H1 (cell line): ENCODE measurements around the gene STK36. TPM values are rescaled to one million over a fixed set of nuclear protein-coding genes. Genes with fewer than 3 reads are reported as not detected.
A peak's percentile ranks its signal among the peaks of the same experiment; 100 is the strongest.

ENCODE experiments used
- CTCF ChIA-PET: fragments of 300-600 bp; sonication (Branson Sonifier 250); formaldehyde crosslinking; loops from one replicate; lab custom pipeline; 2021; ENCODE audit not compliant: partially characterized antibody; lab: Charles Lee
- POLR2A ChIA-PET: fragments of 300-600 bp; sonication (Branson Sonifier 250); formaldehyde crosslinking; loops from one replicate; lab custom pipeline; 2021; ENCODE audit warnings: inconsistent platforms; ENCODE audit not compliant: partially characterized antibody; lab: Charles Lee
- DNase-seq, 2 experiments: peaks; one replicate each; pipeline versions ENCODE4 v3.0.0 to v3.0.0-alpha.2; 2010 to 2022; ENCODE audit warnings: low spot score in 2 of 2, low read depth in 1 of 2, mixed read lengths in 1 of 2
- FAIRE-seq: peaks from 2 replicates; lab custom pipeline; 2011; peaks lifted over from hg19 to GRCh38; lab: Jason Lieb, UNC
- H2AFZ ChIP-seq: 2 replicates; pipeline ENCODE4 v1.8.1; 2012; ENCODE audit warnings: low read length, inconsistent platforms
- H2AK5ac ChIP-seq: 2 replicates; pipeline ENCODE4 v1.6.1; 2013; ENCODE audit warnings: low read depth, low read length
- H2BK120ac ChIP-seq: replicated peaks from 2 replicates; pipeline ENCODE3; 2013; ENCODE audit warnings: low read depth, low read length, inconsistent platforms
- H2BK12ac ChIP-seq: 2 replicates; pipeline ENCODE4 v1.6.1; 2013; ENCODE audit warnings: low read depth, low read length
- H2BK15ac ChIP-seq: 2 replicates; pipeline ENCODE4 v1.6.1; 2013; ENCODE audit warnings: low read length
- H2BK20ac ChIP-seq: 2 replicates; pipeline ENCODE4 v1.6.1; 2013; ENCODE audit warnings: low read length
- H2BK5ac ChIP-seq: 2 replicates; pipeline ENCODE4 v1.6.1; 2013; ENCODE audit warnings: low read depth, low read length
- H3K14ac ChIP-seq: 2 replicates; pipeline ENCODE4 v1.6.1; 2013; ENCODE audit warnings: inconsistent platforms; ENCODE audit not compliant: insufficient read length
- H3K18ac ChIP-seq: 2 replicates; pipeline ENCODE4 v1.6.1; 2013; ENCODE audit warnings: low read length; ENCODE audit errors: extremely low read depth
- H3K23ac ChIP-seq: 2 replicates; pipeline ENCODE4 v1.6.1; 2013; ENCODE audit warnings: inconsistent platforms; ENCODE audit not compliant: insufficient read length
- H3K23me2 ChIP-seq: 2 replicates; pipeline ENCODE4 v1.6.1; 2013; ENCODE audit warnings: low read depth, low read length
- H3K27ac ChIP-seq: 2 replicates; pipeline ENCODE4 v1.6.1; 2011; ENCODE audit warnings: low read depth, low read length, inconsistent platforms
- H3K27me3 ChIP-seq, 4 experiments: replicated peaks in 1 of 4; 1 replicate in 1 of 4; 2 replicates in 3 of 4; pipeline versions ENCODE4 v1.6.1 to v1.8.1; 2011 to 2013; ENCODE audit warnings: low read length in 3 of 4, mild to moderate bottlenecking in 3 of 4, inconsistent platforms in 2 of 4, mixed read lengths in 2 of 4, moderate library complexity in 1 of 4; ENCODE audit not compliant: control insufficient read depth in 3 of 4, insufficient read depth in 3 of 4; ENCODE audit errors: extremely low read depth in 1 of 4
- H3K36me3 ChIP-seq, 4 experiments: 2 replicates each; pipeline versions ENCODE4 v1.6.1 to v1.8.1; 2011 to 2013; ENCODE audit warnings: mild to moderate bottlenecking in 4 of 4, low read length in 3 of 4, moderate library complexity in 2 of 4, control low read depth in 1 of 4, inconsistent platforms in 1 of 4; ENCODE audit not compliant: insufficient read depth in 4 of 4, control insufficient read depth in 2 of 4
- H3K4ac ChIP-seq: replicated peaks from 2 replicates; pipeline ENCODE3; 2013; ENCODE audit warnings: low read length, low read depth, mixed read lengths, inconsistent platforms; ENCODE audit not compliant: insufficient read length
- H3K4me1 ChIP-seq, 4 experiments: replicated peaks in 1 of 4; 1 replicate in 1 of 4; 2 replicates in 3 of 4; pipeline versions ENCODE4 v1.6.1 to v1.8.1; 2011 to 2013; ENCODE audit warnings: low read length in 3 of 4, inconsistent platforms in 2 of 4, mixed read lengths in 1 of 4; ENCODE audit not compliant: insufficient read depth in 4 of 4, control insufficient read depth in 3 of 4
- H3K4me2 ChIP-seq, 2 experiments: 2 replicates each; pipeline versions ENCODE4 v1.6.1 to v1.8.1; 2011 to 2013; ENCODE audit warnings: low read depth in 2 of 2, low read length in 2 of 2, control low read depth in 1 of 2, inconsistent platforms in 1 of 2, mild to moderate bottlenecking in 1 of 2; ENCODE audit not compliant: insufficient read depth in 1 of 2
- H3K4me3 ChIP-seq, 4 experiments: fragments of 200-600, 300-600 bp in 1 of 4; sonication (generic), shearing (Covaris generic), sonication (Bioruptor Twin) in 1 of 4; 2 replicates each; pipeline versions ENCODE4 v1.5.1 to v1.8.1; 2011 to 2016; ENCODE audit warnings: low read length in 4 of 4, low read depth in 3 of 4, control low read depth in 2 of 4, inconsistent platforms in 2 of 4, mild to moderate bottlenecking in 2 of 4, mixed read lengths in 1 of 4, moderate library complexity in 1 of 4; ENCODE audit not compliant: insufficient read depth in 2 of 4; ENCODE audit errors: extremely low read depth in 1 of 4
- H3K56ac ChIP-seq: replicated peaks from 2 replicates; pipeline ENCODE3; 2013; ENCODE audit warnings: low read depth, mild to moderate bottlenecking, mixed read lengths, low read length, inconsistent platforms; ENCODE audit not compliant: insufficient read length
- H3K79me1 ChIP-seq: 2 replicates; pipeline ENCODE4 v1.6.1; 2013; ENCODE audit warnings: low read depth, low read length, control low read depth
- H3K79me2 ChIP-seq, 2 experiments: 2 replicates each; pipeline versions ENCODE4 v1.6.1 to v1.8.1; 2012 to 2013; ENCODE audit warnings: low read length in 2 of 2, mild to moderate bottlenecking in 2 of 2, inconsistent platforms in 1 of 2; ENCODE audit not compliant: insufficient read depth in 2 of 2, control insufficient read depth in 1 of 2
- H3K9ac ChIP-seq, 4 experiments: replicated peaks in 1 of 4; 1 replicate in 1 of 4; 2 replicates in 3 of 4; pipeline versions ENCODE4 v1.6.1 to v1.8.1; 2011 to 2013; ENCODE audit warnings: low read depth in 3 of 4, low read length in 3 of 4, control low read depth in 2 of 4, mild to moderate bottlenecking in 2 of 4, moderate library complexity in 2 of 4, inconsistent platforms in 1 of 4; ENCODE audit errors: extremely low read depth in 1 of 4
- H3K9me3 ChIP-seq, 2 experiments: 2 replicates each; pipeline versions ENCODE4 v1.6.1 to v1.8.1; 2012 to 2013; ENCODE audit warnings: mild to moderate bottlenecking in 2 of 2, moderate library complexity in 2 of 2, control low read depth in 1 of 2, inconsistent platforms in 1 of 2, low read depth in 1 of 2, low read length in 1 of 2, mixed read lengths in 1 of 2; ENCODE audit not compliant: insufficient read depth in 2 of 2
- H4K20me1 ChIP-seq, 2 experiments: replicated peaks in 1 of 2; 2 replicates each; pipeline versions ENCODE3 to v1.8.1; 2011 to 2013; ENCODE audit warnings: inconsistent platforms in 2 of 2, low read length in 2 of 2, mild to moderate bottlenecking in 1 of 2; ENCODE audit not compliant: insufficient read depth in 2 of 2, control insufficient read depth in 1 of 2
- H4K5ac ChIP-seq: 2 replicates; pipeline ENCODE4 v1.6.1; 2013; ENCODE audit warnings: low read length, low read depth, mixed read lengths, inconsistent platforms; ENCODE audit not compliant: insufficient read length
- H4K8ac ChIP-seq: 2 replicates; pipeline ENCODE4 v1.8.0; 2013; ENCODE audit warnings: mild to moderate bottlenecking, moderate library complexity, low read length, inconsistent platforms; ENCODE audit not compliant: insufficient read depth; ENCODE audit errors: extremely low read depth
- H4K91ac ChIP-seq: replicated peaks from 2 replicates; pipeline ENCODE3; 2013; ENCODE audit warnings: low read length, mixed read lengths, inconsistent platforms; ENCODE audit not compliant: insufficient read length
- CEBPB ChIP-seq: IDR thresholded peaks from 2 replicates; pipeline ENCODE4 v1.6.1; 2012; ENCODE audit warnings: low read depth, low read length
- CTBP2 ChIP-seq: IDR thresholded peaks from 2 replicates; pipeline ENCODE4 v1.7.0; 2011; ENCODE audit warnings: borderline replicate concordance, mild to moderate bottlenecking, moderate library complexity, mixed read lengths, low read length; ENCODE audit not compliant: insufficient read depth, insufficient read length
- E2F6 ChIP-seq: IDR thresholded peaks from 2 replicates; pipeline ENCODE4 v1.6.1; 2012; ENCODE audit warnings: inconsistent platforms
- EP300 ChIP-seq, 2 experiments: IDR thresholded peaks; 1 replicate in 1 of 2; 2 replicates in 1 of 2; pipeline ENCODE4 v1.6.1; 2011 to 2012; ENCODE audit warnings: low read depth in 2 of 2, low read length in 2 of 2, mild to moderate bottlenecking in 2 of 2, borderline replicate concordance in 1 of 2, inconsistent platforms in 1 of 2, moderate library complexity in 1 of 2
- FOSL1 ChIP-seq: IDR thresholded peaks from 2 replicates; pipeline ENCODE4 v1.6.1; 2011; ENCODE audit warnings: mild to moderate bottlenecking, low read depth, low read length, moderate library complexity; ENCODE audit not compliant: insufficient read depth
- RAD21 ChIP-seq, 2 experiments: IDR thresholded peaks in 1 of 2; conservative IDR thresholded peaks in 1 of 2; 2 replicates each; pipeline ENCODE4 v1.6.1; 2011; ENCODE audit warnings: low read depth in 2 of 2, low read length in 2 of 2, improper control_type of control experiment in 1 of 2, inconsistent platforms in 1 of 2, mild to moderate bottlenecking in 1 of 2, moderate library complexity in 1 of 2
- SIN3A ChIP-seq, 2 experiments: IDR thresholded peaks in 1 of 2; conservative IDR thresholded peaks in 1 of 2; 2 replicates each; pipeline ENCODE4 v1.6.1; 2011 to 2012; ENCODE audit warnings: low read length in 2 of 2, improper control_type of control experiment in 1 of 2, low read depth in 1 of 2, mild to moderate bottlenecking in 1 of 2
- SIX5 ChIP-seq: IDR thresholded peaks from 2 replicates; pipeline ENCODE4 v1.6.1; 2011; ENCODE audit warnings: mild to moderate bottlenecking, low read depth, low read length
- TAF1 ChIP-seq: IDR thresholded peaks from 2 replicates; pipeline ENCODE4 v1.6.1; 2011; ENCODE audit warnings: mild to moderate bottlenecking, low read depth, low read length
- TEAD4 ChIP-seq: IDR thresholded peaks from 2 replicates; pipeline ENCODE4 v1.6.1; 2012; ENCODE audit warnings: low read depth, low read length, inconsistent platforms, mixed read lengths
- WGBS, 2 experiments: shearing (Covaris generic) in 1 of 2; methylation state at CpG; one replicate each; pipeline versions ENCODE4 v1.1.6 to v1.1.7; 2013 to 2015; ENCODE audit warnings: low lambda C conversion rate in 2 of 2, mixed read lengths in 2 of 2, inconsistent platforms in 1 of 2, low coverage in 1 of 2, missing lambda C conversion rate in 1 of 2; ENCODE audit not compliant: insufficient replicate concordance in 2 of 2, insufficient coverage in 1 of 2, insufficient read length in 1 of 2; ENCODE audit errors: extremely low coverage in 1 of 2, missing lambda C conversion rate in 1 of 2; 5-methylcytosine and 5-hydroxymethylcytosine counted together
- polyA plus RNA-seq, 7 experiments: library from polyadenylated mRNA; depleted of rRNA in 3 of 7; stranded (reverse) in 5 of 7; unstranded in 2 of 7; fragments of >200 nt in 5 of 7; fragments of 200-250 nt in 2 of 7; gene quantifications; 1 replicate in 5 of 7; 2 replicates in 1 of 7; 4 replicates in 1 of 7; pipeline versions ENCODE4 v1.2.1 to v1.2.3, GENCODE V29; 2011 to 2013; ENCODE audit warnings: missing spikeins in 2 of 7, mixed read lengths in 2 of 7
- total RNA-seq: library from RNA; stranded (reverse); fragmentation: NEBNext Ultra II Directional; extraction: Animal tissue kit (Norgen Biotek cat#: 25700); gene quantifications from 2 replicates; pipeline ENCODE4 v1.2.1, GENCODE V29; 2021

The STK36 gene
- total and polyA plus RNA-seq, 2 of the 8 experiments (the other 6 are each of a cell fraction or from before 2014, with no cell fraction given): 41.4 to 57.6 TPM

DNA sequence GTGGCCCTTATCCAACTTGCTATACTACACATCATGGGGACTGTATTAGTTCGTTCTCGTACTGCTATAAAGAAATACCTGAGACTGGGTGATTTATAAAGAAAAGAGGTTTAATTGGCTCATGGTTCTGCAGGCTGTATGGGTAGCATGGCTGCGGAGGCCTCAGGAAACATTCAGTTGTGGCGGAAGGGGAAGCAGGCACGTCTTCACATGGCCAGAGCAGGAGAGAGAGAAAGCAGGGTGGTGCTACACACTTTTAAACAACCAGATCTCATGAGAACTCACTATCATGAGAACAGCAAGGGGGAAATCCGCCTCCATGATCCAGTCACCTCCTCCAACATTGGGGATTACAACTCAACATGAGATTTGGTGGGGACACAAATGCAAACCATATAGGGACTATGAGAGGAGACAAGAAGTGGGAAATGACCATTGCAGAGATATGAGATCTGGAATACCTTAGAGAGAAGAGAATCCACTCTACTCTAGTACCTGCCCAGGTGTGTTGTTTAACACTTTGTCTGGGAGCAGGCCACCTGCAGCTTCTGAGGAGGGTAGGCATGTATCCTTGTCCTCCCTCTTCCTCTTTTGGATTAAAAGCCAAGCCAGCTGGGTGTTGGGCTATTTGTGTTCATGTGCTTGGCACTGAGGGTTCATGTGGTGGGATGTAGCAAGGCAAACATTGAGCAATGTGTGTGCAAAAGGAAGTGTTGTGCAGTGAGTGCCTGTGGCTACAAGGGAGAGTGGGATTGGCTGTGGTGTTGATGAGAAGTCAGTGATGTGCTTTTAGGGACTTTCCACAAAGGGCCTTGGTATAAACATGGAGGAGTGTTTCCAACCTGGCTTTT is 61.5 kb downstream of the STK36 start:
- Histone ChIP-seq H3K27ac (no peak overlapping the region), H3K36me3 (peaks cover 2 to 16% (median 5%) of the 10 kb centered on the region in 4 experiments; a peak in 7 of 8 replicates), H3K23ac (no peak overlapping the region), H3K9me3 (no peaks in the 10 kb centered on the region), H3K4me3 (no peak overlapping the region), H3K4me2 (no peak overlapping the region), H2AFZ (no peak overlapping the region), H2BK5ac (no peak overlapping the region), H4K91ac (peak overlapping the region; percentile 78), H3K79me2 (peaks cover 3 to 56% of the 10 kb centered on the region in 2 experiments), H4K8ac (no peak overlapping the region), H2BK20ac (no peak overlapping the region), H3K18ac (no peak overlapping the region), H2AK5ac (peak overlapping the region; percentile 85; the same call in 1 of the 2 replicates), H3K79me1 (peaks cover 18% of the 10 kb centered on the region), H3K56ac (no peak overlapping the region), H3K27me3 (no peaks in the 10 kb centered on the region), H3K14ac (no peak overlapping the region), H4K20me1 (peaks cover 0 to 10% of the 10 kb centered on the region in 2 experiments), H3K4me1 (peaks cover 0 to 17% (median 6%) of the 10 kb centered on the region in 4 experiments; a peak in 5 of 7 replicates), H3K23me2 (0 out of 2 replicates have a peak, but pooled peaks cover 2% of the 10 kb centered on the region), H2BK12ac (no peak overlapping the region), H4K5ac (peak overlapping the region; percentile 16), H3K9ac (no peak overlapping the region), H3K4ac (no peak overlapping the region), H2BK15ac (no peak overlapping the region), H2BK120ac (no peak overlapping the region)
- POLR2A ChIA-PET: no interaction called here
- FAIRE-seq (no peak), DNase-seq (no peak)
- CTCF ChIA-PET: interaction anchor here (1.2 to 3.6 kb wide), 3 partner anchors 23 to 130 kb away, joined by 4 to 29 read pairs (median 11); partner anchors contain the start of gene TTLL4
- 89% methylated on average over 6 of the region's 6 CpGs; no CpG with 5 or more reads in 1 of the 2 experiments for WGBS, 2 experiments
- TF ChIP-seq CEBPB (no peak), SIN3A (conservative IDR thresholded peaks at IDR 0.05 in 1 of 2, IDR thresholded peaks at IDR 0.05 in 1 of 2; ENCODE audit: low read depth in 1 of 2, low read length in 2 of 2) (no peak), CTBP2 (no peak), EP300 (IDR thresholded peaks at IDR 0.05; ENCODE audit: borderline replicate concordance in 1 of 2, low read depth in 2 of 2, low read length in 2 of 2) (no peak), FOSL1 (no peak), TAF1 (no peak), E2F6 (no peak), SIX5 (no peak), RAD21 (IDR thresholded peaks at IDR 0.05 in 1 of 2, conservative IDR thresholded peaks at IDR 0.05 in 1 of 2; ENCODE audit: low read depth in 2 of 2, low read length in 2 of 2) (no peak), TEAD4 (no peak)
